GM19468 (cell line): Measurements from ENCODE around the gene GNAS.

Experiments
- ATAC-seq: cut with Tn5 transposase; IDR thresholded peaks from one replicate; pipeline ENCODE4 v1.9.1; 2021; ENCODE audit warnings: mild to moderate bottlenecking, moderate library complexity, moderate number of reproducible peaks; ENCODE audit not compliant: unreplicated experiment; ENCODE audit errors: extremely low read depth

GNAS gene

DNA sequence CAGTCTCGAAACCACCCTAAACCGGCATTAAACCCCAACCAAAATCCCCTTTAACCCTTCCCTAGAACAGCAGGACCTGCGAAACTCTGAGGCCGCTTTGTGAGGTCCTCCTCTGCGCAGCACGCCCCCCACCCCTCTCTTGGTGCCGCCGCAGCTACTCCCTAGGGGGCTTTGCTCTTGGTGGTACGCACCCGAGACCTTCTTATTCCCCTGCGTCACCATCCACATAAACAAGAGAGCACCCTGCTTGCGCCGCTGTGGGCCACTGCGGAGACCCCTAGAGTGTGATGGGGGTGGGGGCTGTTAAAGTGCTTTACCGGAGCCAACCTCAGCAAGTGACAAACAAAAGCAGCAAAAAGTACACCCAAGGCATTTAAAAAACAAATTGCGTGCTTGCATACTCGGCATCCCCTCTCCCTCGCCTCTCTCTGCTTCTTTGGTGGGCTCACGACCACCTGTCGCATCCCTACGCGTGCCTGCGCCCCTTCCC lies 502 bp upstream of the GNAS start:
- no peak for ATAC-seq

DNA sequence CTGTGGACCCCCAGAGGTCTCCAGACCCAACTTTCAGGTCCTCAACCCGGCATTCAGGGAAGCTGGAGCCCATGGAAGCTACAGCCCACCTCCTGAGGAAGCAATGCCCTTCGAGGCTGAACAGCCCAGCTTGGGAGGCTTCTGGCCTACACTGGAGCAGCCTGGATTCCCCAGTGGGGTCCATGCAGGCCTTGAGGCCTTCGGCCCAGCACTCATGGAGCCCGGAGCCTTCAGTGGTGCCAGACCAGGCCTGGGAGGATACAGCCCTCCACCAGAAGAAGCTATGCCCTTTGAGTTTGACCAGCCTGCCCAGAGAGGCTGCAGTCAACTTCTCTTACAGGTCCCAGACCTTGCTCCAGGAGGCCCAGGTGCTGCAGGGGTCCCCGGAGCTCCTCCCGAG lies 950 bp downstream of the GNAS start:
- ATAC-seq, result no peak

DNA sequence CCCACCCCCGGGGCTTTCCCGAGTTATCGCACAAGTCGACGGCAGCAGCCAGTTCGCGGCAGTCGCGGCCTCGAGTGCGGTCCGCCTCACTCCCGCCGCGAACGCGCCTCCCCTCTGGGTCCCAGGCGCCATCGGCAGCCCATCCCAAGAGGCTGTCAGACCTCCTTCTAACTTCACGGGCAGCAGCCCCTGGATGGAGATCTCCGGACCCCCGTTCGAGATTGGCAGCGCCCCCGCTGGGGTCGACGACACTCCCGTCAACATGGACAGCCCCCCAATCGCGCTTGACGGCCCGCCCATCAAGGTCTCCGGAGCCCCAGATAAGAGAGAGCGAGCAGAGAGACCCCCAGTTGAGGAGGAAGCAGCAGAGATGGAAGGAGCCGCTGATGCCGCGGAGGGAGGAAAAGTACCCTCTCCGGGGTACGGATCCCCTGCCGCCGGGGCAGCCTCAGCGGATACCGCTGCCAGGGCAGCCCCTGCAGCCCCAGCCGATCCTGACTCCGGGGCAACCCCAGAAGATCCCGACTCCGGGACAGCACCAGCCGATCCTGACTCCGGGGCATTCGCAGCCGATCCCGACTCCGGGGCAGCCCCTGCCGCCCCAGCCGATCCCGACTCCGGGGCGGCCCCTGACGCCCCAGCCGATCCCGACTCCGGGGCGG lies 1.6 kb downstream of the GNAS start:
- ATAC-seq, result no peak

DNA sequence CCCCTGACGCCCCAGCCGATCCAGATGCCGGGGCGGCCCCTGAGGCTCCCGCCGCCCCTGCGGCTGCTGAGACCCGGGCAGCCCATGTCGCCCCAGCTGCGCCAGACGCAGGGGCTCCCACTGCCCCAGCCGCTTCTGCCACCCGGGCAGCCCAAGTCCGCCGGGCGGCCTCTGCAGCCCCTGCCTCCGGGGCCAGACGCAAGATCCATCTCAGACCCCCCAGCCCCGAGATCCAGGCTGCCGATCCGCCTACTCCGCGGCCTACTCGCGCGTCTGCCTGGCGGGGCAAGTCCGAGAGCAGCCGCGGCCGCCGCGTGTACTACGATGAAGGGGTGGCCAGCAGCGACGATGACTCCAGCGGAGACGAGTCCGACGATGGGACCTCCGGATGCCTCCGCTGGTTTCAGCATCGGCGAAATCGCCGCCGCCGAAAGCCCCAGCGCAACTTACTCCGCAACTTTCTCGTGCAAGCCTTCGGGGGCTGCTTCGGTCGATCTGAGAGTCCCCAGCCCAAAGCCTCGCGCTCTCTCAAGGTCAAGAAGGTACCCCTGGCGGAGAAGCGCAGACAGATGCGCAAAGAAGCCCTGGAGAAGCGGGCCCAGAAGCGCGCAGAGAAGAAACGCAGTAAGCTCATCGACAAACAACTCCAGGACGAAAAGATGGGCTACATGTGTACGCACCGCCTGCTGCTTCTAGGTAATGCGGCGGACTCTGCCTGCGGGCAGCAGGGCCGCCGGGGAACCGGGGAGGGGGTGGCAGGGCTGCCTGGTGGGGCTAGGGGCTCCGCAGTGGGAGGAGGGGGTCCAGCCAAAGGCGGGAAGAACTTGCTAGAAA lies 2.3 kb downstream of the GNAS start:
- ATAC-seq, result no peak

GRCh38 chr20:58855506-58856389 lies 3.2 kb downstream of the GNAS start:
- no peak for ATAC-seq

DNA sequence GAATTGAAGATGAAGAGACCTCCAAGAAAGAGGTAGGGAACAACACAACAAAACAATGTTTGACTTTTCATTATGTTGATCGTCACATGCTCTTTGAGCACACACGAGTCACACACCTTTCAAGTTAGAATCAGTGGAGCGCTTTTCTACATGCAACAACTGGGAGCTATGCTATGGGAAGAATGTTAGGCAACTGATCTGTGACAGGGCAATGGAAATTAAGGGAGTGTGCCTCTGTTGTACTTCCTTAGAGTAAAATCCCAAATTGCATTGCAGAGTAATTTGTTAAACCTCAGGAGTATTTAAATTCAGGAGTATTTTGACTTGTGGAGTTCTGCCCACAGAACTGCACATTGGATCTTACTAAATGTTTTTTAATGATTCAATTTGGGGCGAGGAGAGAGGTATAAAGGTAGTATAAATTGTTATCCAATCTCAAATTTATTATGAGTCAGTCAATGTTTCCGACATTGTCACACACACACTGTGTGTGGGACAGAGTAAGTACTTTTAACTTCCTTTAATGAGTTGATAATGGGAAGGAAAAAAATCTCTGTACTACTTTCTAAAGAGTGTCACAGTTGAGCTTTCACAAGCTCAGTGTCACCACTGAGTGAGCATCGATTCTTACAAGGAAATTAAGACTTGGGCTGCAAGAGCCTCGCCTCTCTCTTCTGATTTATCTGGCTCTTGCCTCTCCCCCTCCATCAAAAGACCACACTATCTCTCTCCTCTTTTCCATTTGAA lies 10.7 kb downstream of the GNAS start:
- no peak for ATAC-seq

GRCh38 chr20:58864346-58864745 lies 11.8 kb downstream of the GNAS start:
- ATAC-seq, result no peak

DNA sequence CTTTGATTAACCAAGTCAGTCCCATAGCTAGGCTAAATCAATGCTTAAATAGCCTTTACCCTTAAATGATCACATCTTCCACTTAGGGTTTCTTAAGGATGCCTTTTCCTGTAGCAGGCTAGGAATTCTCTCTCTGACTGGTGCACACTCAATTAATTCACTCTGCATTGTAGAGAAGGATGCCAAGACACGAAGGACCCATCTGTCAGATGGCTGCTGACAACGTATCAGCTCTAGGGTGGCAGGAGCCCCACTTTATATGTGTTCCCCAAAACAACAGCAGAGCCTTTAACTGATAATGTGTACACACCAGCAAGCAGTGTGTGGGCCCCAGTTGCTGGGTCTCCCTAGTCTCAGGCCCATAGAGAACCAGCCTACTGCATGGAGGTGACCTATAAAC lies 13.3 kb downstream of the GNAS start:
- ATAC-seq, result no peak

DNA sequence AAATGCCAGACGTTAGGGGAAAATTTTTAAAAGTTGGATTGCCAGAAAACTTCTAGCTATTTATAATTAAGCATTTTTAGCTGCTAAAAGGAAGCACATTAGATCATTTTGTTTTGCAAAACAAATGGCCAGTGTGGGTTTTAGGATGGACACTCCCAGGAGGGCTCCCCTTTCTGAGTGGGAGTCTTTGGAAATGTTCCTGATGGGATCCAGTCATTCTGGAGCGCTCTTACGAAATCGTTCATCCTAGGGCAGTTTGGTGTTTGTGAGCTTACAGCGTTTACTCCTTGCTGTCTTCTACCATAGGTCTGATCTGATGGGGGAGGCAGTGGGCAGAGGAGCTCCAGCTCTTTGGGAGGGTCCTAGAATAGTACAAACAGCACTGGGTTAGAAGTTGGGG lies 14.7 kb downstream of the GNAS start:
- ATAC-seq, result no peak

- ATAC-seq, result no peak
Measured at GRCh38 chr20:58868795-58869194, 16.3 kb downstream of the GNAS start.

DNA sequence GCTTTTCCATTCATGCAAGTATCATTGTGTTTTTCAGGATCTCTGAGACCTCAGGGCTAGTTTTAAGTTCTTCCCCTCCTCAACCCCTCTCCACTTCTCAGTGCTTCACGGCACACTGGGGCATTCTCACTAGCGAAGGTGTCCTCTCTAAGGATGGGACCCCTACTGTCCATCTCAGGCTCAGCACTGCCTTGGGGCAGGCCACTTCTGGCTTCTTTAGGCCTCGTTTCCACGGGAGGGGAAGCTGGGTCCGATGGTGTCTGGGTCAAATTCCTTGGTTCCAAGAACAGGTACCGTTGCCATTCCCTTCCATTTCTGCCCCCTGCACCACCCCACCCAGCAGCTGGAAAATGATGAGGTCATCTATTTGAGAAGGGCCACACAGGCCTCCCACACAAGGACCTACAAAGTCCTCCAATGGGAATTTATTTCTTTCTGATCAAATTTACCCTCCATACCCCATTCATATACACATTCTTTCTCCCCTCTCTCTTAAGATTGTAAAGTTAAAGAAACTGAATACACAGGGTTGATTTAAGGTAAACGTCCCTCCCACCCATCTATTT lies 17.2 kb downstream of the GNAS start:
- no peak for ATAC-seq

- no peak for ATAC-seq
Measured at GRCh38 chr20:58870293-58871014, 17.9 kb downstream of the GNAS start.

DNA sequence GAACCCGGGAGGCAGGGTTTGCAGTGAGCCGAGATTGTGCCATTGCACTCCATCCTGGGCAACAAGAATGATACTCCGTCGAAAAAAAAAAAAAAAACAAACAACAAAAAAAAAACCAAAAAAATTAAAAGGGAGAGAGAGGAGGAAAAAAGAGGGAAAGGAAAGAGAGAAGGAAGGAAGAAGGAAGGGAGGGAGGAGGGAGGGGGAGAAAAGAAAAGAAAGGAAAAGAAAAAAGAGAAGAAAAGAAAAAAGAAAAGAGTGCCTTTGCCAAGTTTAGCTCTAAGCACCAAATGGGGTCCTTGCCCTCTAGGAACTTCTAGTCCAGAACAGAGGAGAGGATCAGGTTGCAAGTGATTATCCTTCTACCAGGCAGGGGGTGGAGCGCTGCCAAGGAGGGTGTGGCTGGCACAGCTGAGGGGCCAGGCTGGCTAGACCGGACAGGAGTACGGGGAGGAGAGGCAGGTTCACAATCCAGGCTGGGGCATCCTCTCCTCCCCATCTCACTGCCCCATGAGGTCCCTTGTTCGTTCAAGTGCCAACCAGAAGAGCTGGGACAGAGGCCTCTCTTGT lies 19.1 kb downstream of the GNAS start:
- no peak for ATAC-seq

GRCh38 chr20:58874469-58874868 lies 22.0 kb downstream of the GNAS start:
- ATAC-seq, result no peak

DNA sequence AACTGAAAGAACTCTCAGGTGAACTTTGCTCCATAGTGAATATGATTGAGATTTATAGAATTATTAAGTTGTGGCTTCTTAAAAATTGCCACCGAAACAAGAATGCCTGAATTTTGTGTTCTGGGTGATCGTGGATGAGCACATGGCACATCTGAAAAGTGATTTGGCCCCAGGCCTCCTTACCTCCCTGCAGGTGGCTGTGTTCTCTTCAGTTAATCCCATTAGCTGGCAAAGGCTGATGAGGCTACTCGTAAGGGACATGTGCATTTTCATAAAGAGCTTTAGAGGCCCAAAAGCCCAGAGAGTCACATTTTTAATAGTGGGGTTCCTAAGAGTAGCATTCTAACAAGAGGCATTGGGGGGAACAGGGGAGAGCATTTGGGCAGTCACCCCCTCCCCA lies 22.6 kb downstream of the GNAS start:
- no peak for ATAC-seq

GRCh38 chr20:58875541-58876134 lies 23.1 kb downstream of the GNAS start:
- ATAC-seq, result no peak

DNA sequence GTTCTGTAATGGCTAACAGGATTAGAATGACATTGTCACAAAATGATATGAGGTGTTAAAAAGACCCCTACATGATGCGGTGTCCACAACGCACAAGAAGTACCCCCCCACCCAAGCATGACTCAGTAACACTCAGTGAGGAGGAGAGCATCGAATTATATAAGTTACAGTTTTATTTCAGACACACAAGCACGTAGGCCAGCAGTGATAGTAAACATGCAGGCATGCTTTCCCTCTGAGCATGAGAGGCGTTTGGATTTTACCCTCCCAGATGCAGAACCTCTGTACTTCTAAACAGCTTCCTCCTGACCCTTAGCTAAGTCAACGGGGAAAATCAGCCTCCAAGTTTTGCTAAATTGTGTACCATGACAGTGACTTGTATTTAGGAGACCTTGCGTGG lies 23.9 kb downstream of the GNAS start:
- no peak for ATAC-seq
